Renal pelvis (tissue), 4 donors: ENCODE results near the gene CRB2. TPM values are rescaled to one million over a fixed set of nuclear protein-coding genes. Genes with fewer than 3 reads are reported as not detected.

ENCODE experiments used
- DNase-seq: peaks from one replicate; pipeline ENCODE4 v3.0.0-alpha.2; 2013
- polyA plus RNA-seq, 3 donors: library from polyadenylated mRNA; unstranded; fragments of 120-200 nt; gene quantifications; one replicate each; pipeline ENCODE4 v1.2.1, GENCODE V29; 2013; ENCODE audit not compliant: insufficient read length in 3 of 3

CRB2 gene
- polyA plus RNA-seq, 3 donors, result 29.9 to 31.9 (median 30.4) TPM

DNA sequence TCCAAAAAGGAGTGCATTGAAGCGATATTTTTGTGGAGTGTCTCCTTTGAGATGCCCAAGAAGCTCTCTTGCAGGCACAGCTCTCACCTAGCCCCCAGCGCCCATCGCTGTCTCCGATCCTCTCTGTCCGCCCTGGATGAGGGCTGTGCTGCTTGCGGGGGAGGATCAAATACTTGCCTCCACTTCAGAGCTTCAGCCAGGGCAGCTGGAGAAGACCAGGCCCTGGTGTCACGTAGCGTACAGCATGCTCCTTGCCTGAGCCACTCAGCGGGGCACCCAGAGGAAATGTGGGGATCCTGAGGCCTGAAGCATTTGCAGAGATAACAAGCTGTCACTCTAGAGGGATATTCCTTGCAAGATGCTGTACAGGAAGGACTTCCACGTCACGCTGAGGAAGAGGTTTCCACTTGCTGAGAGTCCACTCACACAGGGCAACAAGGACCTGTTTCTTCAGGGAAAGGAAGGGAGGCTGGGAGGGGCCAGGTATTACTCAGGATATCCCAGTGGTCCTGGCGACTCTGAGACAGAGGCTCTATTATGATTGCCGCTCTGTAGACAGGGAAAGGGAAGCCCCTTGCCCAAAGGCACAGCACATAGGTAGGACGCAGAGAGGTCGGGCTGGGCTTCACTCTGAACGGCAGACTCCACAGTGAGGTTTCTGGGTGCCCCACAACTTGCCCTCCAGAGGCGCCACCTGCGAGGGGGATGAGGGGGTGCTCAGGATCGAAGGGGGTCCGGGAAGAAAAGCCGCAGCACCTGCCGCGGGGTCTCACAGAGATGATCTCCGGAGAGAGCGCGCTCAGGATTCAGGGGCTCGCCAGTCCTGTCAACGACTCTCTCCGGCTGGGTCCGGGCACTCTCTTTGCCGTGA is 64.0 kb downstream of the CRB2 start:
- DNase-seq, result no peak

DNA sequence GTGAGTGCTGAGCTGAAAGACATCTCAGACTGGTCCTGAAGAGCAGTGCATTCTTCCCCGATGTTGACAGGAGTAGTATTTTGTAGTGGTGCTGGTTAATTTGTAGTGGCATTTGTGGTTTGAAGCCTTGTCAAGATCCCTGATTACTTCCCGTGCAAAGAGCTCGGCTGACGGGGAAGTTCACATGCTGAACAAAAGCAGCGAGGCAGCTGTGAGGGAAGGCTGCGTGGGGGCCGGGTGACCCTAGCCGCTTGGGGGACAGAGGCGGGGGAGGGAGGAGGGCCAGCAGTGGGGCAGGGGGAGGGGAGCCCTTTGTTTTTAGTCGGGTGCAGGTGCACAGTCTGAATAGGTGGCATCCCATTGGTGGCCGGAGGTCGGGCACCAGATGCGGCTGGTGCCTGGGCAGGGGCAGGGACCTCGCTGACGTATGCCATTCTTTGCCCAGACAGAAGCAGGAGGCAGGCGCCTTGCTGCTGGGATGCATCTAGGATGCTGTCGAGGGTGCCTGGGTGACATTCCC is 64.7 kb downstream of the CRB2 start:
- DNase-seq, result no peak

DNA sequence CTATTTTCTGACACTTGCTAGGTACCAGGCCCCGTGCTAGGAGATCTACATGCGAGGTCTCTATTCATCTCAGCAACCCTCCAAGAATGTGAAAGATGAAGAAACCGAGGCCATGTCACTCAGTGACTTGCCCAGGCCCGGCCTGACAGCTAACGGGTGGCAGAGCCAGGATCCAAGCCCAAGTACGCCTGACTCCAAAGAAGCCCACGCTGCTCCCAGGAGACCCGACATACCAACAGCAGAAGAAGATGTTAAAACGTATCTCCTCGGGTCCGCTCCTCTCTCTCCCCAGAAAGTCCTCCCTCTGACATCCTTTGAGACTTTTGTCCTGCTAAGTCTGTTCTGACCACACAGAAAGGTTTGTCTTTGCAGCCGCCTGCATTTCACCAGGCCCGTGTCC is 65.2 kb downstream of the CRB2 start:
- DNase-seq, result no peak

DNA sequence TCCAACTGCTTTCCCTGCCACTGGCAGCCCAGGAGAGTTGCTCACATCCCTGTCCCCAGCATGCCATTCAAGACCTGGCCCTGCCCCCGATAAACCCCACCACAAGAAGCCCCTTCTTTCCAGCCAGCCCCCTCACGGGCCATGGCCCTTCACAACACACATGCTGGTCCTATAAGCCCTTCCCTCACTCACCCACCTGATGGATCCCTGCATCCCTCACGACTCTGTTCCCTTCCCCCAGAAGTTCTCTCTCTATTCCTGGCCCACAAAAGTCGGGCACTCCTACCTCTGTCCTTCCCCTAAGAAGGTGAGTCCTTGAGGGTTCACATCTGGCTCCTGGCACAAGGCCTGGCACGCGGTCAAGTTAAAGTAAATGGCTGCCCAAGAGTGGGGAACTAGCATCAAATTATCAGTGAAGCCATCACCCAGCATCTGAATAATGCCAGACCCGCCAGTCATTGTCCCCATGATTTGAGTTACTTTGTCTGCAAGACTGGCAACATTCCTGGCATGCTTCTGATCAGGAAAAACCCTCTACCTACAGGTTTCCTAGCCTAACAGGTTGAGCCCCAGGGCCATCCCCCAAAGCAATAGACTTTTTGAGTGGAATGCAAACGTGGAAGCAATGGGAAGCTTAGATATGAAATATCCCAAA is 65.9 kb downstream of the CRB2 start:
- DNase-seq, result no peak

- DNase-seq, result no peak
Observed at GRCh38 chr9:123422635-123423310, 66.8 kb downstream of the CRB2 start.

DNA sequence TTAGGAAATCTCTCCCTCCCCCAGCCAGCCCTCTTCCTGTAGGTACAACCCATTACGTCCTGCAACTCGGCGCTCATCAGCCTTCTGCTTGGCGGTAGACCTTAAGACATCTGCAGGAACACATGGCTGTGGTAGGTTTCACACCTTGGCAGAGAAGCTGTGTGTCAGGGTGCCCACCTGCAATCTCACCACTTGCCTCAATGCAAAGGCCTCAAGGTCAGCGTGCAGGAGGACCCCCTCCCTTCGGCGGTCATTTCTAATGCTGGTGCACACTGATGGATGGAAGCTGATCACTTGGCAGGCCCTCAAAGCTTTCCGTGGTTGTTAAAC is 67.3 kb downstream of the CRB2 start:
- no peak for DNase-seq

DNA sequence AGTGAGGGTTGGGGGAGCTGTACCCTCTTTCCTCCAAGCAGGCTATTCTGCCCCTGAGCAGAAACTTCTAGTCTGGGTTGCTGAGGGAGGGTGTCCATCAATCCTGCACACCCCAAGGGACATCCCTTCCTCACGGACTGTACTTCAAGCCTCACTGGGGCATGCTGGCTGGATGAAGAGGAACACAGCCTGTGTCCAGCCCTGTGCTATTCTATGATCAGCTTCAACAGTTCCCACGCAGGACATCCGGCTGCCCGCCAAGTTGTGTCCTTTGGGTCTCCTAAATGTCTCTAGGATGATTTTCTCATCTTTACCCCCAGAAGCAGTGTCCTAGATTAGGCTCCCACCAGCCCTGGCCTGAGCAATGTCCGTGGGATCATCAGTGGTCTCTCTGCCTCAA is 68.1 kb downstream of the CRB2 start:
- no peak for DNase-seq

- no peak for DNase-seq
Observed at GRCh38 chr9:123424552-123425225, 68.7 kb downstream of the CRB2 start.

DNA sequence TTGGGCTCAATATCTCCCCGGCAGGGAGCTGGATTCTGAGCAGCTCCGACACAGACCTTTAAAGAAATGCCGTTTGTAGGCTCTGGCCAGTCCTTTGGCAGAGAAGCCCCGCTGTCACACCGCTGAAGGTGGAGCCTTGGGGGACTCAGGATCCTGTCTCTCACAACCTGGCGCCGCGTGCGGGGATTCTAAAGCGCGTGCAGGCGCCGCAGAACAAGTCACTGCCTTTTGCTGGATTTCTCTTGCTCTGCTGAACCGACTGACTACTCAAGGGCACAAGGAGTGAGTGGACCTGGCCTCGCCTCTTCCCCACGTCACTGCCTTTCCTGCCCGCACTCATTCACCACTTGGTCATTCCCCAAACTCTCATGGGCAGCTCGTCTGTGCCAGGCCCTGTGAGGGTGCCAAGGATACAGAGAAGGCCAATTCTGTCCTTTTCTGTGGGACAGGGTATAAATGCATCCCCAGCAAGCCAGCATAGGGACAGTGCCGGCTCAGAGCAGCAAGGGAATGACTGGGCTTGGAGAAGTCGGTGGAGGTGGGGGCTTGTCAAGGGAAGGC is 69.3 kb downstream of the CRB2 start:
- DNase-seq, result no peak

GRCh38 chr9:123425836-123426365 is 69.9 kb downstream of the CRB2 start:
- DNase-seq, result no peak

- DNase-seq, result no peak
Observed at GRCh38 chr9:123426406-123426805, 70.4 kb downstream of the CRB2 start.

Other genes starting within 250 kb of the CRB2 start
- gene STRBP, start 87.6 kb upstream of the CRB2 start, polyA plus RNA-seq, result 10 to 100 TPM; 47.6 to 59.4 (median 52.2) TPM